ENCODE measurements around the gene ZNF385B. TPM values are rescaled to one million over a fixed set of nuclear protein-coding genes. Genes with fewer than 3 reads are reported as not detected.

Gene ZNF385B
- total RNA-seq, 2 experiments from 2014 or later: 113 to 178 TPM

DNA sequence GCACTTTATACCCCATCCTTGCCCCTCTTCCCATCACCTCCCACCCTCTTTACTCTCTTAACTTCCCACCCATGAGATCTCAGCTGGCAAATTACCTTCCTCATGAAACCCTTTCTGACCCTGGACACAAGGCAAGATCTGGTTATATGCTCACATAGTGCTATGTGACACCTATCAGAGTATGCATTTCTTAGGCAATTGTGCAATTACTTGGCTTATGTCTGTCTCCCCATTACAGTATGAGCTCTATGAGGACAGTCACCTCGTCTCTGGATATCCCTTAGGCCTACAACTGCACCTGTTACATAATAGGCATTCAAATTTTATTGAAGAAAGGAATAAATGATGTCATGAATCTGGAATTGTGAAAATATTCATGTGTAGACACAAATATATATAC lies 91.4 kb downstream of the ZNF385B start:
- ChIA-PET POLR2A (interaction anchor here (0.6 to 1.1 kb wide), 3 partner anchors 8 to 43 kb away, joined by 3 read pairs; no protein-coding TSS in a partner anchor), CTCF (ENCODE audit: unreplicated experiment) (no interaction called here)
- Histone ChIP-seq H2AFZ (ENCODE audit: low read length) (no peak overlapping the region), H3K4me1 (ENCODE audit: insufficient read depth, low read length, poor library complexity, severe bottlenecking) (no peaks in the 10 kb centered on the region), H3K27ac (ENCODE audit: low read depth, low read length, poor library complexity, severe bottlenecking) (no peak overlapping the region), H3K4me3 (ENCODE audit: low read depth, low read length, poor library complexity, severe bottlenecking) (no peak overlapping the region), H3K79me2 (ENCODE audit: insufficient read depth, low read depth, low read length) (peaks cover 33% of the 10 kb centered on the region; the same call in 1 of the 2 replicates), H3K4me2 (ENCODE audit: low read length) (no peak overlapping the region), H3K9me3 (ENCODE audit: low read length) (no peaks in the 10 kb centered on the region), H3K36me3 (ENCODE audit: insufficient read depth, low read length) (peaks cover 74% of the 10 kb centered on the region), H3K9me2 (ENCODE audit: insufficient read depth, low read length) (no peaks in the 10 kb centered on the region), H4K20me1 (ENCODE audit: insufficient read depth, low read length) (no peaks in the 10 kb centered on the region)
- BruUV-seq (replicated peaks): no TSS peak
- DNase-seq (ENCODE audit: low spot score): no peak
- intact Hi-C loops (cut with micrococcal nuclease; ENCODE audit: unreplicated experiment): loop anchor here (5.0 kb wide), 1 partner anchor 167 kb away; no protein-coding TSS in a partner anchor
- no peak for TF ChIP-seq EZH2phosphoT487 (IDR thresholded peaks at IDR 0.05; ENCODE audit: borderline replicate concordance, low read depth, low read length)
- TF ChIP-seq CTCF (conservative IDR thresholded peaks at IDR 0.05; ENCODE audit: low read length): no peak

DNA sequence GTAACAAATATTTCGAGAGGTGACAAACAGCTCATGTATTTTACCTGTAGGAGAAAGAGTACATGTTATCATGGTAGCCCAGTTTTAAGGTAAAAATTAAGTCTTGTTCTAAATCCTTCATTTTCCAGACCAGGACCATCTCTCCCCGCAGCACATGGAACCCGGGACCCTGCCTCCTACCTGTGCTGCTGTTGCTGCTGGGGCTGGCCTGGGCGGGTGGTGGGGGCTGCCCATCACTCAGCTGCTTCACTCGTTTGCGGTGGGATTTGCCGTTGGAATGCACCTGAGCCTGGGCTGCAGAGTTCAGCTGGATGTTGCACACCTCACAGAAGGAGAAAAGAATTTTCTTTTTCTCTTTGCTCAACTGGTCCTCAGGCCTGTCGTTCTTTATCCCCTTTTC lies 92.1 kb downstream of the ZNF385B start:
- H3K4me2 ChIP-seq (ENCODE audit: low read length): no peak overlapping the region
- no peak overlapping the region for H3K4me3 ChIP-seq (ENCODE audit: low read depth, low read length, poor library complexity, severe bottlenecking)
- H3K9me2 ChIP-seq (ENCODE audit: insufficient read depth, low read length): no peaks in the 10 kb centered on the region
- TF ChIP-seq CTCF (conservative IDR thresholded peaks at IDR 0.05; ENCODE audit: low read length) (no peak), EZH2phosphoT487 (IDR thresholded peaks at IDR 0.05; ENCODE audit: borderline replicate concordance, low read depth, low read length) (no peak)
- H3K4me1 ChIP-seq (ENCODE audit: insufficient read depth, low read length, poor library complexity, severe bottlenecking): no peaks in the 10 kb centered on the region
- POLR2A ChIA-PET: interaction anchor here (1.1 kb wide), 1 partner anchor 9 kb away, joined by 3 read pairs; no protein-coding TSS in a partner anchor
- no TSS peak for BruUV-seq (replicated peaks)
- H3K79me2 ChIP-seq (ENCODE audit: insufficient read depth, low read depth, low read length): peaks cover 33% of the 10 kb centered on the region; the same call in 1 of the 2 replicates
- no peak overlapping the region for H3K27ac ChIP-seq (ENCODE audit: low read depth, low read length, poor library complexity, severe bottlenecking)
- no peaks in the 10 kb centered on the region for H4K20me1 ChIP-seq (ENCODE audit: insufficient read depth, low read length)
- peaks cover 2% of the 10 kb centered on the region; the same call in 1 of the 2 replicates for H3K9me3 ChIP-seq (ENCODE audit: low read length)
- no peak for DNase-seq (ENCODE audit: low spot score)
- H2AFZ ChIP-seq (ENCODE audit: low read length): no peak overlapping the region
- intact Hi-C loops (cut with micrococcal nuclease; ENCODE audit: unreplicated experiment): no loop called here
- peaks cover 74% of the 10 kb centered on the region for H3K36me3 ChIP-seq (ENCODE audit: insufficient read depth, low read length)
- CTCF ChIA-PET (ENCODE audit: unreplicated experiment): no interaction called here

DNA sequence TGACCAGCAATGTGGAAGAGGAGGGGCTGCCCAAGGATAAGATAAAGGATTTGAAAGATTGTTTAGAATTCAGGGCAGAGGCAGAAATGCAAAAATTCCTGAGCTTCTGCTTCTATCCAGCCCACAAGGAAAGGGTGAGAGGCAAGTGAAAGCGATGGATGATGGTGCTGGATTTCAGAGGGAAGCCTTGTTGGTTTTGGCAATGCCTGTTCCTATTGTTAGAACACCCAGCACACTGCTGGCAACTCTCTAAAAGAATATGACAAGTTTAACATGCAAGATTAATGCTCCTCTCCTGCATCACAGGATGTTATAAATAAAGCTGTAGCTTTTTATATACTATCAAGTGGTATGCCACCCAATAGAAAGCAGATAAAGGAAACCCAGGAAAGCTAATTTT lies 92.6 kb downstream of the ZNF385B start:
- intact Hi-C loops (cut with micrococcal nuclease; ENCODE audit: unreplicated experiment): no loop called here
- Histone ChIP-seq H3K27ac (ENCODE audit: low read depth, low read length, poor library complexity, severe bottlenecking) (no peak overlapping the region), H4K20me1 (ENCODE audit: insufficient read depth, low read length) (no peaks in the 10 kb centered on the region), H3K9me2 (ENCODE audit: insufficient read depth, low read length) (no peaks in the 10 kb centered on the region), H2AFZ (ENCODE audit: low read length) (no peak overlapping the region), H3K4me1 (ENCODE audit: insufficient read depth, low read length, poor library complexity, severe bottlenecking) (no peaks in the 10 kb centered on the region), H3K9me3 (ENCODE audit: low read length) (peaks cover 8% of the 10 kb centered on the region; the same call in 1 of the 2 replicates), H3K79me2 (ENCODE audit: insufficient read depth, low read depth, low read length) (peaks cover 30% of the 10 kb centered on the region; the same call in 1 of the 2 replicates), H3K4me2 (ENCODE audit: low read length) (no peak overlapping the region), H3K36me3 (ENCODE audit: insufficient read depth, low read length) (peaks cover 75% of the 10 kb centered on the region), H3K4me3 (ENCODE audit: low read depth, low read length, poor library complexity, severe bottlenecking) (no peak overlapping the region)
- TF ChIP-seq CTCF (conservative IDR thresholded peaks at IDR 0.05; ENCODE audit: low read length) (no peak), EZH2phosphoT487 (IDR thresholded peaks at IDR 0.05; ENCODE audit: borderline replicate concordance, low read depth, low read length) (no peak)
- BruUV-seq (replicated peaks): no TSS peak
- no peak for DNase-seq (ENCODE audit: low spot score)
- ChIA-PET POLR2A (interaction anchor here (0.9 kb wide), 1 partner anchor 8 kb away, joined by 4 read pairs; no protein-coding TSS in a partner anchor), CTCF (ENCODE audit: unreplicated experiment) (no interaction called here)

Measured in OCI-LY7 (cell line).